Endodermal cell (in vitro differentiated cells): ENCODE results near the gene RAPGEF2. TPM values are rescaled to one million over a fixed set of nuclear protein-coding genes. Genes with fewer than 3 reads are reported as not detected.
A peak's percentile ranks its signal among the peaks of the same experiment; 100 is the strongest.

Experiments
- DNase-seq: peaks from one replicate; pipeline ENCODE4 v3.0.0-alpha.2; 2017
- H3K27ac ChIP-seq: 2 replicates; pipeline ENCODE4 v1.5.1; 2013; ENCODE audit warnings: mild to moderate bottlenecking, low read depth, low read length, moderate library complexity
- H3K27me3 ChIP-seq: 2 replicates; pipeline ENCODE4 v1.6.1; 2013; ENCODE audit warnings: mild to moderate bottlenecking, low read length, moderate library complexity; ENCODE audit not compliant: insufficient read depth, control insufficient read depth, poor library complexity, severe bottlenecking
- H3K36me3 ChIP-seq: 2 replicates; pipeline ENCODE4 v1.7.0; 2013; ENCODE audit warnings: mild to moderate bottlenecking, low read length, moderate library complexity; ENCODE audit not compliant: control insufficient read depth, insufficient read depth
- H3K4me1 ChIP-seq: one replicate; pipeline ENCODE4 v1.7.0; 2013; ENCODE audit warnings: low read length; ENCODE audit not compliant: control insufficient read depth, insufficient read depth
- H3K4me3 ChIP-seq: 2 replicates; pipeline ENCODE4 v1.5.1; 2013; ENCODE audit warnings: mild to moderate bottlenecking, low read length, moderate library complexity
- H3K9ac ChIP-seq: 2 replicates; pipeline ENCODE4 v1.6.1; 2013; ENCODE audit warnings: mild to moderate bottlenecking, low read length, moderate library complexity; ENCODE audit not compliant: poor library complexity, severe bottlenecking; ENCODE audit errors: extremely low read depth
- H3K9me3 ChIP-seq: 2 replicates; pipeline ENCODE4 v1.6.1; 2013; ENCODE audit warnings: mild to moderate bottlenecking, low read length, moderate library complexity; ENCODE audit not compliant: control insufficient read depth
- H3K27ac Mint-ChIP-seq: 2 replicates; pipeline ENCODE4 v1.8.0; 2020; ENCODE audit warnings: mixed read lengths
- H3K27me3 Mint-ChIP-seq: 2 replicates; pipeline ENCODE4 v1.8.0; 2021; ENCODE audit warnings: mild to moderate bottlenecking, mixed read lengths; ENCODE audit not compliant: insufficient read depth
- H3K36me3 Mint-ChIP-seq: 2 replicates; pipeline ENCODE4 v1.8.0; 2020; ENCODE audit warnings: low read depth, mixed read lengths
- H3K4me1 Mint-ChIP-seq: 2 replicates; pipeline ENCODE4 v1.8.0; 2020; ENCODE audit warnings: mixed read lengths
- H3K4me3 Mint-ChIP-seq: 2 replicates; pipeline ENCODE4 v1.8.0; 2020; ENCODE audit warnings: mild to moderate bottlenecking, moderate library complexity, mixed read lengths
- H3K9me3 Mint-ChIP-seq: 2 replicates; pipeline ENCODE4 v1.8.0; 2020; ENCODE audit warnings: mild to moderate bottlenecking, mixed read lengths
- CTCF ChIP-seq: fragments of 200-600 bp; sonication (generic); conservative IDR thresholded peaks from 2 replicates; pipeline ENCODE4 v1.5.0; 2021; ENCODE audit warnings: antibody characterized with exemption, mild to moderate bottlenecking
- WGBS, 2 experiments: methylation state at CpG; one replicate each; pipeline versions ENCODE4 v1.1.5 to v1.1.7; 2013; ENCODE audit warnings: missing lambda C conversion rate in 2 of 2, mixed read lengths in 1 of 2; ENCODE audit not compliant: insufficient coverage in 1 of 2, insufficient read length in 1 of 2; 5-methylcytosine and 5-hydroxymethylcytosine counted together
- total RNA-seq, 2 donors: library from RNA; stranded (reverse); fragmentation: NEBNext Ultra II Directional in 1 of 2; extraction: Animal tissue kit (Norgen Biotek cat#: 25700) in 1 of 2; gene quantifications; 2 replicates in 1 of 2; 3 replicates in 1 of 2; pipeline ENCODE4 v1.2.1, GENCODE V29; 2021

The RAPGEF2 gene
- total RNA-seq, 2 donors from 2014 or later: 63.4 to 78.2 TPM

DNA sequence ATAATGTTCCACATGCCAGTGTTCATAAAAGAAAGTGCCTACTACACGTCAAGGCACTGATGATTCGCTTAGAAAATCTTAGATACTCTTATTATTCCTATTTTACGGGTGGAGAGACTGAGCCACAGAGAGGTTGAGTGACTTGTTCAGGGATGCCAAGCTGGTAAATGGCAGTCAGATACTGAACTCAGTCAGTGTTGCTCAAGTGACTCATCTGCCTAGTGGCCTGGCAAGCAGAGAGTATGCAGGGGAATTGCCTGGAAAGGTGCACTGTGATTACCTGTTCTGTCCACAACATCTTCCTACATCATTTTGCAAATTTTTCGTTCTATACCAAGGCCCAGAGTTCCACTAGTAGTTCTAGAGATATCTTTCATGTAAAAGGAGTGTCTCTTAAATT lies 68.4 kb downstream of the RAPGEF2 start:
- Mint-ChIP-seq H3K4me1 (peaks cover 41% of the 10 kb centered on the region), H3K9me3 (no peaks in the 10 kb centered on the region), H3K36me3 (no peaks in the 10 kb centered on the region), H3K27ac (no peak overlapping the region), H3K4me3 (no peak overlapping the region), H3K27me3 (no peaks in the 10 kb centered on the region)
- Histone ChIP-seq H3K27me3 (no peaks in the 10 kb centered on the region), H3K36me3 (no peaks in the 10 kb centered on the region), H3K27ac (no peak overlapping the region), H3K4me3 (no peak overlapping the region), H3K9me3 (no peaks in the 10 kb centered on the region), H3K4me1 (peaks cover 4% of the 10 kb centered on the region), H3K9ac (no peak overlapping the region)
- no peak for DNase-seq
- TF ChIP-seq CTCF: no peak
- 93 to 96% methylated on average over 3 to 4 of the region's 4 CpGs for WGBS, 2 experiments

DNA sequence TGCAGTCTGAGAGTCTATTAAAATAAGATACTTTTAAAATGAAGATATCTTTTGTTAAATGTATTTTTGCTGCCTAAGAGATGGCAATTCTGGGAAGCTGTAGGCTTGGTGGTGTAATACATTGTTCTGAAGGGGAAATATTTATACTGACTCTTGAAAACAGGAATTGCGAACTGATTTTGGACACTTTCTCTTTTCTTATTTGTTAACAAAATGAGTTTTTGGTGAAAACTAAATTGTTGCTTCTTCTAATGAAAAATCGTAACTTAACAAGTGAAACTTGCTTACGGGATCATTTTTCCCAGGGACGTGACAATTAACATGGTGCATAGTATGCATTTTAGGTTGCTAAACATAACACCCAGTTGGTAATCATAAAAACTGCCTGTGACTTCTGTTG lies 71.0 kb downstream of the RAPGEF2 start:
- TF ChIP-seq CTCF: no peak
- no peaks in the 10 kb centered on the region for H3K27me3 Mint-ChIP-seq
- H3K4me1 Mint-ChIP-seq: peaks cover 40% of the 10 kb centered on the region
- no peak overlapping the region for H3K9ac ChIP-seq
- H3K4me1 ChIP-seq: peaks cover 4% of the 10 kb centered on the region
- no peaks in the 10 kb centered on the region for H3K27me3 ChIP-seq
- no peak overlapping the region for H3K4me3 ChIP-seq
- WGBS, 2 experiments: 91 to 93% methylated on average over 3 to 4 of the region's 4 CpGs
- H3K9me3 ChIP-seq: no peaks in the 10 kb centered on the region
- no peaks in the 10 kb centered on the region for H3K36me3 ChIP-seq
- no peaks in the 10 kb centered on the region for H3K36me3 Mint-ChIP-seq
- no peak for DNase-seq
- H3K9me3 Mint-ChIP-seq: no peaks in the 10 kb centered on the region
- H3K27ac Mint-ChIP-seq: peak overlapping the region; percentile 57
- no peak overlapping the region for H3K27ac ChIP-seq
- no peak overlapping the region for H3K4me3 Mint-ChIP-seq

DNA sequence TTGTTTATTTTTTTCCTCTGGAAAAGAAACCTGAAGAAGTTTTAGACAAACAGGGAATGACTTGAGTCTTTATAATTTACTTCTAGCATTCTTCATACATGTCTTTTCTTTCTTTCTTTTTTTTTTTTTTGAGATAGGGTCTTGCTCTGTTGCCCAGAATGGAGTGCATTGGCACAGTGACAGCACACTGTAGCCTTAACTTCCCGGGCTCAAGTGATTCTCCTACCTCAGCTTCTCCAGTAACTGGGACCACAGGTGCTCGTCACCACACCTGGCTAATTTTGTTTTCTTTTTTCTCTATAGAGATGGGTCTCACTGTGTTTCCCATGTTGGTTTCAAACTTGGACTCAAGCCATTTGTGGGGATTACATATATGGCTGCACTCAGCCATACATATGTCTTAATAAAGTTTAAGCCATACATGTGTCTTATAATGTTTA lies 71.8 kb downstream of the RAPGEF2 start:
- TF ChIP-seq CTCF: no peak
- Histone ChIP-seq H3K4me3 (no peak overlapping the region), H3K36me3 (no peaks in the 10 kb centered on the region), H3K27me3 (no peaks in the 10 kb centered on the region), H3K4me1 (peaks cover 4% of the 10 kb centered on the region), H3K9me3 (no peaks in the 10 kb centered on the region), H3K9ac (no peak overlapping the region), H3K27ac (no peak overlapping the region)
- no peak overlapping the region for H3K27ac Mint-ChIP-seq
- H3K9me3 Mint-ChIP-seq: no peaks in the 10 kb centered on the region
- no peak for DNase-seq
- H3K27me3 Mint-ChIP-seq: no peaks in the 10 kb centered on the region
- no peak overlapping the region for H3K4me3 Mint-ChIP-seq
- no peaks in the 10 kb centered on the region for H3K36me3 Mint-ChIP-seq
- WGBS, 2 experiments: 86 to 94% methylated on average over 2 of the region's 2 CpGs
- H3K4me1 Mint-ChIP-seq: peaks cover 47% of the 10 kb centered on the region
